Suppressor macrophage treated with lipopolysaccharide for 4 hours (primary cell): Measurements from ENCODE around the gene TXNL4A.
"Not testable (repeated sequence)": the region's sequence is repeated elsewhere in the genome, so short reads cannot be mapped to it uniquely, and the experiment has no call there.

Experiments
- DNase-seq: peaks from one replicate; pipeline ENCODE4 v3.0.0-alpha.2; 2020

TXNL4A gene

GRCh38 chr18:79963658-79964329 is 24.6 kb downstream of the TXNL4A start:
- no peak for DNase-seq

- no peak for DNase-seq
Measured at GRCh38 chr18:79962835-79963657, 25.3 kb downstream of the TXNL4A start.

- DNase-seq = no peak
Measured at GRCh38 chr18:79962311-79962710, 26.1 kb downstream of the TXNL4A start.

GRCh38 chr18:79961527-79962291 is 26.7 kb downstream of the TXNL4A start:
- DNase-seq = no peak

- DNase-seq = no peak
Measured at GRCh38 chr18:79960921-79961526, 27.3 kb downstream of the TXNL4A start.

DNA sequence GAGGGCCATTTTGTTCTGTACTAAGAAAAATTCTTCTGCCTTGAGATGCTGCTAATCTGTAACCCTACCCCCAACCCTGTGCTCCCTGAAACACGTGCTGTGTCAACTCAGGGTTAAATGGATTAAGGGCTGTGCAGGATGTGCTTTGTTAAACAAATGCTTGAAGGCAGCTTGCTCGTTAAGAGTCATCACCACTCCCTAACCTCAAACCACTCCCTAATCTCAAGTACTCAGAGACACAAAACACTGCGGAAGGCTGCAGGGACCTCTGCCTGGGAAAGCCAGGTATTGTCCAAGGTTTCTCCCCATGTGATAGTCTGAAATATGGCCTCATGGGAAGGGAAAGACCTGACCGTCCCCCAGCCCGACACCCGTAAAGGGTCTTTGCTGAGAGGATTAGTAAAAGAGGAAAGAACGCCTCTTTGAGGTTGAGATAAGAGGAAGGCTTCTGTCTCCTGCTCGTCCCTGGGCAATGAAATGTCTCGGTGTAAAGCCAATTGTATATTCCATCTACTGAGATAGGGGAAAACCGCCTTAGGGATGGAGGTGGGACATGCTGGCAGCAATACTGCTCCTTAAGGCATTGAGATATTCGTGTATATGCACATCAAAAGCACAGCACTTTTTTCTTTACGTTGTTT is 28.1 kb downstream of the TXNL4A start:
- DNase-seq = not testable (repeated sequence)

DNA sequence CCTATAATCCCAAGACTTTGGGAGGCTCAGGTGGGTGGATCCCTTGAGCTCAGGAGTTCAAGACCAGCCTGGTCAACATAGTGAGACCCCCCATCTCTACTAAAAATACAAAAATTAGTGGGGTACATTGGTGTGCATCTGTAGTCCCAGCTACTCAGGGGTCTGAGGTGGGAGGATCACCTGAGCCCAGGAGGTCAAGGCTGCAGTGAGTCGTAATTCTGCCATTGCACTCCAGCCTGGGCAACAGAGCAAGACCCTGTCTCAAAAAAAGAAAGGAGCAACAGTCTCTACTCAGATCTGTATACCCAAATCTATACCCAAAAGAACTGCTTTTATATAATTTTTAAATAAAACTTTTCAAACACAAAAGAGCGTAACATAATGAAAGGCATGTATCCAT is 29.4 kb downstream of the TXNL4A start:
- DNase-seq = no peak

DNA sequence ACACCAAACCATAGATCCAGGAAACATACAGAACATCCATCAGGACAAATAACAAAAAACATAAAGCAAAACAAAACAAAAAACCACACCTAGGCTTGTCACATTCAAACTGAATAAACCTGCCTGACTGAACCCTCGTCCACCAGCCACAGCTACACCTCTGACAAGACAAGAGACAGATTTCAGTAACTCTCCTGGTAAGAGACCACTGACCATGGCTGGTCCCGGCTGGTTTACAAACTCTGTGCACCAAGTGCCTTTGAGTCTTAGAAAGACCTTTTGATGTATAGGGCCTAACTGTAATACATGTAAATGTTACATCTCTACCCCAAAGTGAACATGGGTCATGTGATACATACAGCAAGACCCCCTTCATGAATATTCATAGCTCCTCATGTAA is 32.1 kb downstream of the TXNL4A start:
- DNase-seq = no peak

GRCh38 chr18:79955302-79956075 is 32.9 kb downstream of the TXNL4A start:
- peak; percentile 84 for DNase-seq

DNA sequence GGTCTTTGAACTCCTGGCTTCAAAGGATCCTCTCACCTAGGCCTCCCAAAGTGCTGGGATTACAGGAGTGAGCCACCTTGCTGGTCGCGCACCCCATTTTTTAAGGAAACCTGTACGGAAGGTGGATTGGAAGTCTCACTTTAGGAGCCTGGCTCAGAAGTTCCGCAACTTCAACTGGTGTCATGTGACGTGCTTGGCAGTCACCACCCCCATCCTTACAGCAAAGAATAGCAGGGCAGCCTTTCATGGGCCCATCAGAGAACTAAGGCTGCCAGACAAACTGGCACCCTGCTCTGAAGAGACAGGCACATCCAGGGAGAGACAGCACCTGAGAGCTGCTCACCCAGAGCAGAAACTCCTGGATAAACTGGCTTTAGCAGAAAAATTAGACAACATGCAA is 33.6 kb downstream of the TXNL4A start:
- no peak for DNase-seq

DNA sequence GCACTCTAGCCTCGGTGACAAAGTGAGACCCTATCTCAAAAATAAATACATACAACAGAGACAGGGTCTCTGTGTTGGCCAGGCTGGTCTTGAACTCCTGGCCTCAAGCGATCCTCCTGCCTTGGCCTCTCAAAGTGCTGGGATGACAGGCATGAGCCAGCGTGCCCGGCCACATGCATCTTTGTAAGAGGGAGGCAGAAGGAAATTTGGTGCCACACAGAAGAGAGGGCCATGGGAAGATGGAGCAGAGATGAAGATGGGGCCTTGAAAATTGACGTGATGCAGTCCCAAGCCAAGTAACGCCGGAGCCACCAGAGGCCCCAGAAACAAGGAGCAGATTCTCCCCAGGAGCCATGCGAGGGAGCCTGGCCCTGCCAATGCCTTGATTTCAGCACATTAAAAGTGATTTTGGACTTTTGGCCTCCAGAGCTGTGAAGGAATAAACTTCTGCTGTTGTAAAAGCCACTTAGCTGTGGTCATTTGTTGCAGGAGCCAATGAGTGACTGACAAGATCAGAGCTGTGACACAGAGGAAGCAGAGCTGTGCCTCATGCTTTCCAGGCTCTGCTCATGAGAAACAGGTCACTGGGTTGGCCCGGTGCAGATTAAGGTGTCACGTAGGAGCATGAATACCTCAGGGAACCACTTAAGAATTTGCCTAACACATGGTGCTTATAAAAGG is 34.3 kb downstream of the TXNL4A start:
- peak; percentile 39 for DNase-seq

DNA sequence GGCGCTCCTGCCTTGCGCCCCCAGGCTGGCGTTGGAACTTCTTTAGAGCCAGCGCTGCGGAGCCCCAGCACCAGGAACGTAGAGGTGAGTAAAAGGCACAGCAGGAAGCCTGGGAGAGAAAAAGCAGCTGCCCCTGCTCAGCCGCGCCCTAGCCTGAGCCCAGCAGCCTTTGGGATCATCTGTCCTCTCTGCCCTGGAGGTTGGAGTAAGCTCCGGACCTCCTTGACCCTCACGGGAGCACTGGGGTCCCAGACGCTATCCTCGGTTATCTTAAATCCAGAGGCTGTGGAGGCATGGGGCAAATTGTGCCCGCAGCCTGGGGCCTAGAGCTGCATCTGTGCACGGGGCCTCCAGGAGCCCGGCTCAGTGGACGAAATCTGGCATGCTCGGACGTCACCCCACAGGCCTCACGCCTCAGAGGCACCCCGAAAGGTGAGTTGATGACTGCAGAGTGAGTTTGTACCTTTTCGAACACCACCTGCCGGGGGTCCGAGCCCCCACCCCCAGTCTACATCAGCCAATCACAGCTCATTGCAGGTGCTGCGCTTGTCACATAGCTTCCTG is 35.3 kb downstream of the TXNL4A start:
- DNase-seq = no peak

DNA sequence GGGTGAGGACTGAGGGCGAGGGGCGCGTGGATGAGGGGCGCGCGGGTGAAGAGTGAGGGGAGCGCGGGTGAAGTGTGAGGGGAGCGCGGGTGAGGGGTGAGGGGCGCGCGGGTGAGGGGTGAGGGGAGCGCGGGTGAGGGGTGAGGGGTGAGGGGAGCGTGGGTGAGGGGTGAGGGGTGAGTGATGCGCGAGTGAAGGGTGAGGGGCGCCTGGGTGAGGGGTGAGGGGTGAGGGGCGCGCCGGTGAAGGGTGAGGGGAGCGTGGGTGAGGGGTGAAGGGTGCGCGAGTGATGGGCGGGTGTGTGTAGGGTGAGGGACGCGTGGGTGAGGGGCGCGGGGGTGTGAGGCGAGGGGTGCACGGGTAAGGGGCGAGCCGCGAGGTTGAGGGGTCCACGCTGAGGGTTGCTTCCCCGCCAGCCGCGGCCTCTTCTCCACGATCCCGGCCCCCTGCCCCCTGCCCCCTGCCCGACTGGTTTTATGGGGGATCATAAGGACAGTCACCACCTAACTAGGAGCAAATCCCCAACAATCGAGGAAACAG is 35.8 kb downstream of the TXNL4A start:
- no peak for DNase-seq

GRCh38 chr18:79951545-79952455 is 36.6 kb downstream of the TXNL4A start, which contains the start of gene SLC66A2:
TSS of gene SLC66A2 (minus strand) at chr18:79951653. CDS start at chr18:79950926, 727 bp downstream.
- peak; percentile 97 for DNase-seq

DNA sequence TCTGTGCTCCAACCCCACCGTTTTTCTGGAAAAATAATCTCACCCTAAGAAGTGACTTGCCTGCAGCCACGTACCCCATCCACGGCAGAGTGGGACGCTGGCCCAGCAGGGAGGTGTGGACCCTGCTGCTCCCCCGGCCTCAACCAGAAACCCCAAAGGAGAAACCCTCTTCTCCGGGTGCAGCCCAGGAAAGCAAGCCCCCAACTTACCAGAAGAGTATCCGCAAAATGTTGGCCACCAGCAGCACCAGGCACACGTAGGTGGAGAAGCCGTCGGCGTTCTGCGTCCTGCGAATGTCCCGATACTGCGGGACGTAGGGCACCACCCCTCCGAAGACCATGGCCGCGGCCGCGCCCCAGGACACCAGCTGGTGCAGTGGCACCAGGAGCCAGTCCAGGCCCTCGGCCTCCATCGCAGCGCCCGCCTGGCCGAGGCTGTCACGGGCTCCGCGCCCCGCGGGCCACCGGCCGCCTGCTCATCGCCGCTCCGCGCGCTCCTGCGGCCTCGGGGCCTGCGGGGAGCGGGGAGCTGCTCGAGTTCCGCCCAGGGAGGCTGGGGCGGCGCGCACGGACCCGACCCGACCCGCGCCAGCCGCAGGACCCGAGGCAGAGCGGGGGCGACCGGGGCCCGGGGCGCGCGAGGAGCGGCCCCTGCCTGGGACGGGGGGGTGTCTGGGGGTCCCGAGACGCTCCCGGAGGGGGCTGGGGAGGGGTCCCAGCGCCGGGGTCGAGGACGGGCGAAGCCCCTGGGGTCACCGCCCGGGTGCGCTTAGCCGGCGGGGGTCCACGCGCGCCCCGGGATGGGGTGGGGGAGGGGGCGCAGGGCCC is 37.6 kb downstream of the TXNL4A start:
- peak; percentile 60 for DNase-seq

DNA sequence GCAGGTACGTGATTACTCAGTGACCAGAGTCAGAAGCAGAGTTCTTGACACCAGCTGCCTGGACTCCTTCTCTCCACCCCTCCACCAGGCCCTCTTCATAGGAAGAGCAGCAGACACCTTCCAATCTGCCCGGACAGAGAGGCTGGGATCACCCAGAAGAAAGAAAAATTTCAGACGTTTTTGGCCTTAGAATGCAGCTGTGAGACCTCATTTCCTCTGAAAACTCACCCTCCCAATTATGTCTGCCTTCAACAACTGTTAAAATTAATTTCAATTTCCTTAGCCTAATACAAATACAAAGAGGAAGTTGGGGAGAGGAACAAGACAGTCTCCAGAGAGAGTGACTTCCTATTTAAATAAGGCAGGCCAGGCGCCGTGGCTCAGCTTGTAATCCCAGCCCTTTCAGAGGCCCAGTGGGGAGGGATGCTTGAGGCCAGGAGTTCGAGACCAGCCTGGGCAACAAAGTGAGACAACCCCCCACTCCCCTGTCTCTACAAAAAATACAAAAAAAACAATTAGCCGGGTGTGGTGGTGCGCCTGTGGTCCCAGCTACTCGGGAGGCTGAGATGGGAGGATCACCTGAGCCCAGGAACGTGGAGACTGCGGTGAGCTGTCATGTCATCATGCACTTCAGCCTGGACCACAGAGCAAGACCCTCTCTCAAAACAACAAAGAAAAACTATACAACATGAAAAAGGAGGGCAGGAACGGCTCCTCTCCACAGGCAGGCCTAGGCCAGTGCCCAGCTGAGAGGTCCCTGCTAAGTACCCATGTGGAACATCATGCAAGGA is 38.5 kb downstream of the TXNL4A start:
- DNase-seq = peak; percentile 87

DNA sequence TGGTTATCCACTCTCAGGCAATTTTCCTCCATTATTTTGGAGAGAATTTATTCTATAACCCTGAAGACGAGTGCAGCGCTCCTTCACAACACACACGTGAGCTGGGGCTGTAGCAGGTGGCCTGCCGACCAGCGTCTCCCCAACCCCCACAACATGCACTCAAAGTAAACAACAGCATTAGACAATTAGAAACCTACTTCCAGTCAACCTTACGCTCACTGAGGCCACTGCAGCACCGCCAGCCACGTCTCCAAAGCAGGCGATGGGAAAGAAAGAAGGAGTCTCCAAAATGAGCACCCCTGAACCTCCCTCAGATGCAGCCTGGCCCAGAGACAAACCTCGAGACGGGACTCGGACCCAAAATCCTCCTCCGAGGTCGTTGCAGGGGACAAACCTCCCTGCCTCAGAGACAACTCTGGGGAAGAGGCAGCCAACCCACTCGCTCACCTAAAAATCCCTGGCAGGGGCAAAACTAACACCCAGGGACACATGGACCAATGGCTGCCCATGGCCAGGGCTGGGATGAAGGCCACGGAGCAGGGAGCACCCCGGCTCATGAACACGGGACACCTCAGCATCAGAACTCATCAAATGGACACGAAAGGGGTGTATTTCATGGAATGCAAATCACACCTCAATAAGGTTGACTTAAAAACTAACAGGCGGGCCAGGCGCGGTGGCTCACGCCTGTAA is 39.5 kb downstream of the TXNL4A start:
- no peak for DNase-seq
